Measurements from ENCODE around the gene STAMBP.
"Not testable (repeated sequence)": the region's sequence is repeated elsewhere in the genome, so short reads cannot be mapped to it uniquely, and the experiment has no call there.

The STAMBP gene

GRCh38 chr2:73828818-73829570 lies at the start of gene STAMBP:
Gene STAMBP (plus strand): TSS chr2:73828961. CDS start chr2:73830857, 1,896 bp downstream.
- peak; percentile 80 for DNase-seq (ENCODE audit: low read depth)

GRCh38 chr2:73779467-73780236 lies 49.1 kb upstream of the STAMBP start, which contains the start of gene DUSP11:
Gene DUSP11 (minus strand): TSS chr2:73780103. CDS start chr2:73779974, 129 bp downstream.
- DNase-seq (ENCODE audit: low read depth): peak; percentile 91

GRCh38 chr2:73780237-73780582 lies 48.6 kb upstream of the STAMBP start:
- no peak for DNase-seq (ENCODE audit: low read depth)

- DNase-seq (ENCODE audit: low read depth): not testable (repeated sequence)
Measured at GRCh38 chr2:73783402-73783801, 45.4 kb upstream of the STAMBP start.

GRCh38 chr2:73783883-73784282 lies 44.9 kb upstream of the STAMBP start, which contains the start of gene C2orf78:
Gene C2orf78 (plus strand): TSS chr2:73784183. CDS start chr2:73784310, 127 bp downstream.
- DNase-seq (ENCODE audit: low read depth): not testable (repeated sequence)

- DNase-seq (ENCODE audit: low read depth): no peak
Measured at GRCh38 chr2:73811878-73812277, 16.9 kb upstream of the STAMBP start.

- DNase-seq (ENCODE audit: low read depth): no peak
Measured at GRCh38 chr2:73812635-73813034, 16.1 kb upstream of the STAMBP start.

- DNase-seq (ENCODE audit: low read depth): no peak
Measured at GRCh38 chr2:73818296-73818695, 10.5 kb upstream of the STAMBP start.

GRCh38 chr2:73821227-73821626 lies 7.5 kb upstream of the STAMBP start:
- no peak for DNase-seq (ENCODE audit: low read depth)

GRCh38 chr2:73821669-73822068 lies 7.1 kb upstream of the STAMBP start:
- no peak for DNase-seq (ENCODE audit: low read depth)

- no peak for DNase-seq (ENCODE audit: low read depth)
Measured at GRCh38 chr2:73822276-73822675, 6.5 kb upstream of the STAMBP start.

- no peak for DNase-seq (ENCODE audit: low read depth)
Measured at GRCh38 chr2:73822991-73823390, 5.8 kb upstream of the STAMBP start.

GRCh38 chr2:73823416-73823815 lies 5.3 kb upstream of the STAMBP start:
- DNase-seq (ENCODE audit: low read depth): no peak

- DNase-seq (ENCODE audit: low read depth): no peak
Measured at GRCh38 chr2:73823916-73824523, 4.7 kb upstream of the STAMBP start.

- no peak for DNase-seq (ENCODE audit: low read depth)
Measured at GRCh38 chr2:73825408-73825807, 3.4 kb upstream of the STAMBP start.

GRCh38 chr2:73827018-73827417 lies 1.7 kb upstream of the STAMBP start:
- DNase-seq (ENCODE audit: low read depth): no peak

GRCh38 chr2:73827660-73828388 lies 937 bp upstream of the STAMBP start:
- DNase-seq (ENCODE audit: low read depth): no peak

GRCh38 chr2:73828389-73828817 lies 358 bp upstream of the STAMBP start:
- no peak for DNase-seq (ENCODE audit: low read depth)

- DNase-seq (ENCODE audit: low read depth): no peak
Measured at GRCh38 chr2:73830871-73831401, 2.2 kb downstream of the STAMBP start.

- DNase-seq (ENCODE audit: low read depth): no peak
Measured at GRCh38 chr2:73832930-73833329, 4.2 kb downstream of the STAMBP start.

- no peak for DNase-seq (ENCODE audit: low read depth)
Measured at GRCh38 chr2:73836141-73836943, 7.6 kb downstream of the STAMBP start.

Measured in activated T-helper 1 cell treated with Interleukin-2 at 50 U/mL for 16 hours (primary cell).